HUES64 (cell line): ENCODE results near the gene ENDOU.
A peak's percentile ranks its signal among the peaks of the same experiment; 100 is the strongest.

Experiments
- H3K27ac ChIP-seq: 2 replicates; pipeline ENCODE4 v1.7.0; 2013; ENCODE audit warnings: low read depth, low read length, inconsistent platforms
- H3K27me3 ChIP-seq: 2 replicates; pipeline ENCODE4 v1.6.1; 2013; ENCODE audit warnings: mild to moderate bottlenecking, low read length; ENCODE audit not compliant: insufficient read depth
- H3K36me3 ChIP-seq: 2 replicates; pipeline ENCODE4 v1.6.1; 2013; ENCODE audit warnings: mild to moderate bottlenecking, low read length; ENCODE audit not compliant: insufficient read depth
- H3K4me1 ChIP-seq: 2 replicates; pipeline ENCODE4 v1.6.1; 2013; ENCODE audit warnings: mild to moderate bottlenecking, low read length, moderate library complexity; ENCODE audit not compliant: insufficient read depth
- H3K4me3 ChIP-seq: 2 replicates; pipeline ENCODE4 v1.5.1; 2013; ENCODE audit warnings: mild to moderate bottlenecking, low read length, moderate library complexity
- H3K9ac ChIP-seq: 2 replicates; pipeline ENCODE4 v1.6.1; 2013; ENCODE audit warnings: mild to moderate bottlenecking, low read depth, low read length
- H3K9me3 ChIP-seq: 2 replicates; pipeline ENCODE4 v1.6.1; 2013; ENCODE audit warnings: low read depth, low read length; ENCODE audit not compliant: insufficient read depth
- WGBS: fragments of 150-250, 120-280 bp; methylation state at CpG from one replicate; pipeline ENCODE4 v1.1.7; 2013; ENCODE audit warnings: missing lambda C conversion rate; 5-methylcytosine and 5-hydroxymethylcytosine counted together

Gene ENDOU

GRCh38 chr12:47755655-47756562 is 30.6 kb upstream of the ENDOU start:
- Histone ChIP-seq H3K27me3 (0 out of 2 replicates have a peak, but pooled peaks cover 4% of the 10 kb centered on the region), H3K36me3 (no peaks in the 10 kb centered on the region), H3K27ac (no peak overlapping the region), H3K9ac (no peak overlapping the region), H3K9me3 (no peaks in the 10 kb centered on the region), H3K4me1 (peaks cover 25% of the 10 kb centered on the region), H3K4me3 (no peak overlapping the region)
- WGBS, result 86% methylated on average over 12 of the region's 12 CpGs

GRCh38 chr12:47754881-47755280 is 29.6 kb upstream of the ENDOU start:
- Histone ChIP-seq H3K4me1 (peaks cover 25% of the 10 kb centered on the region), H3K27ac (no peak overlapping the region), H3K9ac (no peak overlapping the region), H3K36me3 (no peaks in the 10 kb centered on the region), H3K4me3 (no peak overlapping the region), H3K9me3 (no peaks in the 10 kb centered on the region), H3K27me3 (0 out of 2 replicates have a peak, but pooled peaks cover 3% of the 10 kb centered on the region)
- 94% methylated on average over 3 of the region's 3 CpGs for WGBS

DNA sequence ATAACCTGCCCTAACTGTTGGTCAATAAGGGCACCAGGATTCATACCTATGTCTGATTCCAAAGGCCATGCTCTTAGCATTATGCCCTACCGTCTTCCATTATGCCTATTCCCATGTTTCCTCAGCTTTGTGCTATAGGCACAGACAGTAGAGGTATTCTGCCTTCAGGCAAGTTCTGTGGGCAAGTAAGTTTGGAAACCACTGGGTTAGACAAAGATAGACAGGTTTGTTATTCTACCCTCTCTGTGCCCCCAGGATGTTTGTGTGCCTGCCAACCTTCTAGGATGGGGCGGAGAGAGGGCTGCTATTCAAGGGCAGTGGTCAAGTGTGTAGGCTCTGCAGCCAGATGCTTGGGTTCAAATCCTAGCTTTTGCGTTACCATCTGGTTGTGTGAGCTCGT is 28.8 kb upstream of the ENDOU start:
- Histone ChIP-seq H3K4me3 (no peak overlapping the region), H3K9me3 (no peaks in the 10 kb centered on the region), H3K4me1 (peaks cover 25% of the 10 kb centered on the region), H3K27me3 (no peaks in the 10 kb centered on the region), H3K9ac (no peak overlapping the region), H3K27ac (peak overlapping the region; percentile 36), H3K36me3 (no peaks in the 10 kb centered on the region)
- WGBS, result 88% methylated on average over 4 of the region's 4 CpGs

DNA sequence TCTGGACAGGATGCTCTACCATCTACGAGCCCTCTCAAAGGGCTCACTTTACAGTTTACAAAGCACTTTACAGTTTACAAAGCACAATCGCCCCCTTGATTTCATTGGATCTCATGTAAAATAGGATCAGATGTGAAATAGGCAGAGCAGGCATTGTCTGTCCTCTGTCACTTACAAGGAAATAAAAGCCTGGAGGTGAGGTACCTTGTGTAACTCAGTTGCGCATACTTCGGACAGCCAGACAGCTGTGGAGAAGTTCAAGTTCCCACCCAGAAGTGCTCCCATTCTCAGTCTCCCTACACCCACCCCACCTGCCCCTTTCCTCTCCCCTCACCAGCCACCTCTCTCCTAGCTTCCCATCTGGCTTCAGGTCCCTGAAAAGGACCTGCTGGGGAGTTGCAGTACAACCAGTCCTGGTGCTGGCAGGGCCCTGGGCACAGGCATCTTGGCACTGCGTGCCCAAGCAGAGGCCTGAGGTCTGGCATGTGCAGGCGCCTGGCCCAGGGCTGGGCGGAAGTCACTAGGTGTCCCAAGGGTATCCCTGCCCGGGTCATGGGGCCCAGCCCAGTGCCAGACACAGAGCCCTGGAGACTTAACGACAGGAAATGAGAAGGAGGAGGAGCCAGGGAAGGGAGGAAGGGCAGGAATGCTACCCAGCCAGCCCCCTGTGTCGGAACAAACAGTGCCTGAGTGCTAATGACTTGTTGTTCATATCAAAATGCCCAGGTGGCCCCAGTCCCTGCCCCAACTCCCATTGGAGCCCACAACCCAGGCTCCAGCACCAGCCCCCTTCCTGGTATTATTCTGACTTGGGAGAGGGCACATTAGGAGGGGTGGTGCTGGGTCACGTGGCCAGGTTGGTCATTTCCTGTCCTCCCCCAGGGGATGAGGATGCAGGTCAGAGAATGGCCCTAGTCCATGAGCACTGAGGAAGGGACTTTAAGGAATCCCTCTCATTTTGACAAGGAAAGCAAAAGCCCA is 28.0 kb upstream of the ENDOU start:
- Histone ChIP-seq H3K9me3 (no peaks in the 10 kb centered on the region), H3K27me3 (no peaks in the 10 kb centered on the region), H3K27ac (peak overlapping the region; percentile 36), H3K4me3 (no peak overlapping the region), H3K9ac (peak overlapping the region; percentile 30; the same call in 1 of the 2 replicates), H3K4me1 (peaks cover 23% of the 10 kb centered on the region), H3K36me3 (no peaks in the 10 kb centered on the region)
- whole genome bisulfite sequencing, result 64% methylated on average over 11 of the region's 11 CpGs

DNA sequence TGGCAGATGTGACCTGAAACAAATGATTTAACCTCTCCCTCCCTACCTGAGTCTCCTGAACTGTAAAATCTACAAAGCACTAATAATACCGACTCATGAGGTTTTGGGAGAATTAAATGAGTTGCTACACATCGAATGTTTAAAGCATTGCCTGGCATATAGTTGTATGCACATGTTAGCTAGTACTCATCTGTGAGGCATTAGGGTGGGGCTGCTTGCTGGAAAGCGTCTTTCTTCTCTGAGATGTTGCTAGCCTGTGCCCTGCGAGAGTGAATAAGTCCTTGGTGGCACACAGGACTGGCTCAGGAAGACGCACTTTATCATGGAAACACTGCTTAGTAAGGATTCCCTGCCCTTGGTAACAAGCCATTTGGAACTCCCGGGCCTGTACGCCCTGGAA is 27.3 kb upstream of the ENDOU start:
- peaks cover 15% of the 10 kb centered on the region for H3K4me1 ChIP-seq

DNA sequence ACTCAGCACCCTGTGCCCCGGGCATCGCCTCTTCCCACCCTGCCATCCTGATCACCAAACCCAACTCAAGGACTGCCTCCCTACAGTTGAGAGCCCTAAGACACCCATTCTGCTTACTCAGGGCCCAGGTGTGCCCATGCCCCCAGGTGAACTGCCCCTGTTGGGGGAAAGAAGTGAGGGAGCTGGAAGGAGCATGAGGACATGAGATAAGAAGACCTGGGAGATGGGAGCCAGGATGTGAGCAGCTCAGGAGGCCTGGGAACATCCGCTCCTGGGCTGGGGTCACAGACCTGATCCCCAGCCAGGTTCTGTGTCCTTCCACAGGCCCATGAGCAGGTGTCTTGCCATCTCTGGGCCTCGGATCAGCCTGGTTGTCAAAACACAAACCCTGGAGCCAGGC is 26.8 kb upstream of the ENDOU start:
- Histone ChIP-seq H3K4me1 (peaks cover 14% of the 10 kb centered on the region), H3K9me3 (no peaks in the 10 kb centered on the region), H3K4me3 (no peak overlapping the region), H3K27me3 (no peaks in the 10 kb centered on the region), H3K27ac (no peak overlapping the region), H3K36me3 (no peaks in the 10 kb centered on the region), H3K9ac (no peak overlapping the region)
- WGBS, result 98% methylated on average over 4 of the region's 4 CpGs

More for the DNA sequence above, 27.3 kb upstream of the ENDOU start:
- no peak overlapping the region for H3K27ac ChIP-seq
- H3K4me3 ChIP-seq, result no peak overlapping the region
- no peaks in the 10 kb centered on the region for H3K9me3 ChIP-seq
- H3K36me3 ChIP-seq, result no peaks in the 10 kb centered on the region
- WGBS, result 93% methylated on average over 7 of the region's 7 CpGs
- H3K27me3 ChIP-seq, result no peaks in the 10 kb centered on the region
- no peak overlapping the region for H3K9ac ChIP-seq

DNA sequence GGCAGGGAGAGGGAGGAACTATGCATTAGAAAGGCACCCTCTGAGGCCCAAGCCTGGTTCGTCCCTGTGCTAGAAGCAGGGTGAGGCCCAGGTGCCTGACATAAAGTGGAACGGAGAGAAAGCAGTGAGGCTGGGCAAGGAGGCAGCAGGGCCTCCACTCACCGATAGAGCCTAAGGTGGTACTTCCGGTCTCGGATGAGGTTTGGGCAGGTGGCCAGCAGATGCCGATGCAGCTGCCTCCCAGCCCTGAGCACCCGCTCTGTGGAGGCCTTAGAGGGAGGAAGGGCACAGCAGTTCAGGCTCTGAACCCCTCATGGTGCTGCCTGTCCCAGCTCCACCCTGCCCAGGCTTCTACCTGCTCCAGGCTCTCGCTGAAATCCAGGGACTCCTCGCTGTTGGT is 26.3 kb upstream of the ENDOU start:
- Histone ChIP-seq H3K27ac (no peak overlapping the region), H3K27me3 (no peaks in the 10 kb centered on the region), H3K9me3 (no peaks in the 10 kb centered on the region), H3K4me1 (peaks cover 14% of the 10 kb centered on the region), H3K36me3 (no peaks in the 10 kb centered on the region), H3K9ac (no peak overlapping the region), H3K4me3 (no peak overlapping the region)
- WGBS, result 92% methylated on average over 9 of the region's 9 CpGs

GRCh38 chr12:47750916-47751470 is 25.7 kb upstream of the ENDOU start:
- WGBS, result 89% methylated on average over 19 of the region's 19 CpGs

GRCh38 chr12:47750229-47750798 is 25.0 kb upstream of the ENDOU start:
- H3K36me3 ChIP-seq, result no peaks in the 10 kb centered on the region
- H3K4me1 ChIP-seq, result peaks cover 14% of the 10 kb centered on the region
- H3K9me3 ChIP-seq, result no peaks in the 10 kb centered on the region
- H3K27me3 ChIP-seq, result no peaks in the 10 kb centered on the region
- H3K27ac ChIP-seq, result no peak overlapping the region
- 94% methylated on average over 10 of the region's 10 CpGs for WGBS
- no peak overlapping the region for H3K9ac ChIP-seq
- no peak overlapping the region for H3K4me3 ChIP-seq

More at GRCh38 chr12:47750916-47751470, 25.7 kb upstream of the ENDOU start:
- Histone ChIP-seq H3K36me3 (no peaks in the 10 kb centered on the region), H3K4me1 (peaks cover 14% of the 10 kb centered on the region), H3K27me3 (no peaks in the 10 kb centered on the region), H3K9me3 (no peaks in the 10 kb centered on the region), H3K4me3 (no peak overlapping the region), H3K27ac (no peak overlapping the region), H3K9ac (no peak overlapping the region)

DNA sequence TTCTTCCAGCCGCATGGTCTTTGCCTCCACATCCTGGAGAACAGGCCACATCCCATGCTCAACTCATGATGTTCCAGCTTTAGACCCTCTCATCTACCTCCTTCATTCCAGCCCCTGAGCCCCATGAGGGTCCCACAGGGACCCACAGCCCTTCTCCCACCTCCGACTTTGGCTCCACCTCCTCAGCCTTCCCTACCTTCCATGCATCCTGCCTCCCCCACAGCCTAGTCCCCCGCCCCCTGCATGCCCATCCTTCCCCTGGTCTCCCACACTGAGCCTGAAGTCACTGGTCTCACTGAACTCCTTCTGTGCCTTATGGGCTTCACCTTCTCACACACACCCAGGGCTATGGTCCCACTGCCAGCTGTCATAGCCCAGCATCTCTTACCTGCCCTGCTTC is 23.6 kb upstream of the ENDOU start:
- no peaks in the 10 kb centered on the region for H3K36me3 ChIP-seq
- H3K27me3 ChIP-seq, result no peaks in the 10 kb centered on the region
- WGBS, result 90% methylated on average over 3 of the region's 3 CpGs
- H3K4me3 ChIP-seq, result no peak overlapping the region
- no peak overlapping the region for H3K27ac ChIP-seq
- H3K9me3 ChIP-seq, result no peaks in the 10 kb centered on the region
- no peak overlapping the region for H3K9ac ChIP-seq
- H3K4me1 ChIP-seq, result peaks cover 11% of the 10 kb centered on the region
